SK-N-SH (cell line): ENCODE results near the gene FNDC3B. TPM values are rescaled to one million over a fixed set of nuclear protein-coding genes. Genes with fewer than 3 reads are reported as not detected.

Source experiments
- CTCF ChIA-PET: fragments of 300-600, 350-600 bp; formaldehyde crosslinking; extraction: SDS; loops from one replicate; lab custom pipeline; 2021; lab: Yijun Ruan, JAX
- POLR2A ChIA-PET: fragments of 350-600 bp; sonication (Branson Sonifier 250); formaldehyde crosslinking; extraction: SDS; loops from one replicate; lab custom pipeline; 2020; ENCODE audit warnings: antibody characterized with exemption, inconsistent platforms; lab: Yijun Ruan, JAX
- DNase-seq: peaks from one replicate; pipeline ENCODE4 v3.0.0; 2012
- H2AFZ ChIP-seq: fragments of 200-600 bp; sonication (generic); 2 replicates; pipeline ENCODE4 v1.8.1; 2016; ENCODE audit warnings: antibody characterized with exemption, mild to moderate bottlenecking, low read depth
- H3F3A ChIP-seq: fragments of 200-600 bp; sonication (generic); replicated peaks from 2 replicates; pipeline ENCODE3; 2016; ENCODE audit warnings: antibody characterized with exemption, mild to moderate bottlenecking; ENCODE audit not compliant: insufficient read depth
- H3K27ac ChIP-seq, 2 experiments: fragments of 200-500 bp in 1 of 2; fragments of 200-600 bp in 1 of 2; sonication (Bioruptor generic) in 1 of 2; sonication (generic), shearing (Covaris generic) in 1 of 2; 2 replicates each; pipeline versions ENCODE4 v1.5.1 to v1.6.1; 2014 to 2016; ENCODE audit warnings: low read depth in 2 of 2, inconsistent platforms in 1 of 2, low read length in 1 of 2, mild to moderate bottlenecking in 1 of 2, mixed read lengths in 1 of 2
- H3K27me3 ChIP-seq: fragments of 200-600 bp; sonication (generic), shearing (Covaris generic); 2 replicates; pipeline ENCODE4 v1.6.1; 2016; ENCODE audit warnings: mixed run types; ENCODE audit not compliant: insufficient read depth
- H3K36me3 ChIP-seq, 2 experiments: fragments of 200-500 bp in 1 of 2; fragments of 200-600 bp in 1 of 2; sonication (Bioruptor generic) in 1 of 2; sonication (generic) in 1 of 2; replicated peaks in 1 of 2; 2 replicates each; pipeline versions ENCODE3 to v1.5.1; 2014 to 2016; ENCODE audit warnings: low read length in 1 of 2, mild to moderate bottlenecking in 1 of 2; ENCODE audit not compliant: insufficient read depth in 2 of 2, control insufficient read depth in 1 of 2
- H3K4me1 ChIP-seq, 2 experiments: fragments of 200-500 bp in 1 of 2; fragments of 200-600 bp in 1 of 2; sonication (Bioruptor generic) in 1 of 2; sonication (generic), shearing (Covaris generic) in 1 of 2; 2 replicates each; pipeline versions ENCODE4 v1.5.1 to v1.6.1; 2014 to 2016; ENCODE audit warnings: low read depth in 1 of 2, low read length in 1 of 2, mixed run types in 1 of 2; ENCODE audit not compliant: insufficient read depth in 2 of 2, control insufficient read depth in 1 of 2
- H3K4me2 ChIP-seq: fragments of 200-600 bp; sonication (generic), shearing (Covaris generic); 2 replicates; pipeline ENCODE4 v1.6.1; 2017; ENCODE audit warnings: mixed run types
- H3K4me3 ChIP-seq, 2 experiments: fragments of 200-500 bp in 1 of 2; fragments of 200-600 bp in 1 of 2; sonication (Bioruptor generic) in 1 of 2; sonication (generic), shearing (Covaris generic) in 1 of 2; 2 replicates each; pipeline versions ENCODE4 v1.5.1 to v1.8.1; 2014 to 2016; ENCODE audit warnings: low read depth in 2 of 2, inconsistent platforms in 1 of 2, low read length in 1 of 2, mild to moderate bottlenecking in 1 of 2, mixed read lengths in 1 of 2, moderate library complexity in 1 of 2
- H3K79me2 ChIP-seq: fragments of 200-600 bp; sonication (generic); 2 replicates; pipeline ENCODE4 v1.8.1; 2017; ENCODE audit warnings: mild to moderate bottlenecking; ENCODE audit not compliant: insufficient read depth
- H3K9ac ChIP-seq: fragments of 200-600 bp; sonication (generic); 2 replicates; pipeline ENCODE4 v1.6.1; 2017; ENCODE audit warnings: mixed run types
- H3K9me2 ChIP-seq: fragments of 200-600 bp; sonication (generic); 2 replicates; pipeline ENCODE4 v1.6.1; 2017; ENCODE audit warnings: mixed run types
- H3K9me3 ChIP-seq: fragments of 200-600 bp; sonication (generic); 2 replicates; pipeline ENCODE4 v1.6.1; 2017; ENCODE audit warnings: mixed run types, mild to moderate bottlenecking, moderate library complexity
- H4K20me1 ChIP-seq: fragments of 200-600 bp; sonication (generic); 2 replicates; pipeline ENCODE4 v1.6.1; 2017; ENCODE audit warnings: mild to moderate bottlenecking, mixed run types; ENCODE audit not compliant: insufficient read depth
- CHD2 ChIP-seq: fragments of 150-350 bp; IDR thresholded peaks from 2 replicates; pipeline ENCODE4 v1.6.1; 2018; ENCODE audit warnings: low read length; ENCODE audit not compliant: partially characterized antibody
- CTCF ChIP-seq: fragments of 200-600 bp; sonication (generic); IDR thresholded peaks from 2 replicates; pipeline ENCODE4 v1.6.1; 2017; ENCODE audit warnings: antibody characterized with exemption, mild to moderate bottlenecking, moderate library complexity
- FOSL2 ChIP-seq: IDR thresholded peaks from 2 replicates; pipeline ENCODE4 v1.4.0; 2012; ENCODE audit warnings: low read depth, mild to moderate bottlenecking, moderate library complexity, borderline replicate concordance
- GABPA ChIP-seq: IDR thresholded peaks from 2 replicates; pipeline ENCODE4 v1.4.0; 2012; ENCODE audit warnings: low read depth, mild to moderate bottlenecking
- GATA2 ChIP-seq: sonication (generic); formaldehyde crosslinking; IDR thresholded peaks from 2 replicates; pipeline ENCODE4 v1.5.0; 2020; ENCODE audit warnings: mild to moderate bottlenecking, missing genetic modification reagents
- IRF3 ChIP-seq: fragments of 150-350 bp; IDR thresholded peaks from 2 replicates; pipeline ENCODE4 v1.6.1; 2016; ENCODE audit warnings: mild to moderate bottlenecking, low read depth, low read length
- JUND ChIP-seq: IDR thresholded peaks from 2 replicates; pipeline ENCODE4 v1.4.0; 2012
- MAX ChIP-seq: IDR thresholded peaks from 2 replicates; pipeline ENCODE4 v1.4.0; 2012; ENCODE audit warnings: low read depth
- MEF2A ChIP-seq: IDR thresholded peaks from 2 replicates; pipeline ENCODE4 v1.4.0; 2012; ENCODE audit warnings: low read depth, borderline replicate concordance
- NFIC ChIP-seq: IDR thresholded peaks from 2 replicates; pipeline ENCODE4 v1.4.0; 2012; ENCODE audit warnings: borderline replicate concordance
- PBX3 ChIP-seq: IDR thresholded peaks from 2 replicates; pipeline ENCODE4; 2012
- POLR2AphosphoS5 ChIP-seq: IDR thresholded peaks from 2 replicates; pipeline ENCODE4 v1.6.1; 2012; ENCODE audit warnings: low read depth, low read length
- RCOR1 ChIP-seq: fragments of 150-350 bp; IDR thresholded peaks from 2 replicates; pipeline ENCODE4 v1.6.1; 2017; ENCODE audit warnings: antibody characterized with exemption, low read length
- REST ChIP-seq: IDR thresholded peaks from 2 replicates; pipeline ENCODE4 v1.6.1; 2012; ENCODE audit warnings: mild to moderate bottlenecking, low read depth, low read length, moderate library complexity
- RFX5 ChIP-seq: IDR thresholded peaks from 2 replicates; pipeline ENCODE4 v1.6.1; 2012; ENCODE audit warnings: mild to moderate bottlenecking, improper control_type of control experiment, low read length
- SMC3 ChIP-seq: IDR thresholded peaks from 2 replicates; pipeline ENCODE4 v1.6.1; 2012; ENCODE audit warnings: low read depth, low read length, improper control_type of control experiment
- TCF12 ChIP-seq: IDR thresholded peaks from 2 replicates; pipeline ENCODE4 v1.4.0; 2012
- USF1 ChIP-seq: IDR thresholded peaks from 2 replicates; pipeline ENCODE4 v1.4.0; 2012; ENCODE audit warnings: low read depth, borderline replicate concordance
- USF2 ChIP-seq: fragments of 150-350 bp; IDR thresholded peaks from 2 replicates; pipeline ENCODE4 v1.6.1; 2017; ENCODE audit warnings: antibody characterized with exemption, low read length, low read depth, borderline replicate concordance
- YY1 ChIP-seq: IDR thresholded peaks from 2 replicates; pipeline ENCODE4 v1.4.0; 2012; ENCODE audit warnings: low read depth, mild to moderate bottlenecking
- WGBS: methylation state at CpG from one replicate; pipeline ENCODE4 v1.1.6; 2017; ENCODE audit warnings: low lambda C conversion rate; 5-methylcytosine and 5-hydroxymethylcytosine counted together
- polyA plus RNA-seq, 3 experiments: library from polyadenylated mRNA; depleted of rRNA; stranded (reverse); fragments of >200 nt; gene quantifications; 2 replicates each; pipeline ENCODE4 v1.2.3, GENCODE V29; 2012

FNDC3B gene
- polyA plus RNA-seq, 1 of the 3 experiments (the other 2 are of a cell fraction) = 10.4 TPM

GRCh38 chr3:172271386-172271976 is 232.1 kb downstream of the FNDC3B start:
- Histone ChIP-seq H3K9me2 (no peaks in the 10 kb centered on the region), H3K9me3 (no peaks in the 10 kb centered on the region), H3K9ac (no peak overlapping the region)
- DNase-seq = no peak
- POLR2A ChIA-PET = no interaction called here
- TF ChIP-seq YY1 (no peak), MEF2A (no peak), NFIC (no peak), REST (no peak), TCF12 (no peak), RFX5 (no peak), RCOR1 (no peak), IRF3 (no peak), GABPA (no peak), USF1 (no peak), POLR2AphosphoS5 (no peak), PBX3 (no peak), JUND (no peak), SMC3 (no peak), CHD2 (no peak), GATA2 (CRISPR knock-in tag) (no peak), FOSL2 (no peak), CTCF (no peak), USF2 (no peak), MAX (no peak)
- TF ChIP-seq, all 33 proteins: peak for 0
- H3K4me1 ChIP-seq = no peaks in the 10 kb centered on the region; a peak in 2 of 4 replicates
- no peak overlapping the region for H3K27ac ChIP-seq
- peaks cover 67% of the 10 kb centered on the region for H3K79me2 ChIP-seq
- CTCF ChIA-PET = no interaction called here
- H2AFZ ChIP-seq = no peak overlapping the region
- H3K27me3 ChIP-seq = no peaks in the 10 kb centered on the region
- no peak overlapping the region for H3K4me3 ChIP-seq
- 97% methylated on average over 9 of the region's 9 CpGs for WGBS
- H3F3A ChIP-seq = peaks cover 4% of the 10 kb centered on the region
- H4K20me1 ChIP-seq = peaks cover 8% of the 10 kb centered on the region; the same call in 1 of the 2 replicates
- no peak overlapping the region for H3K4me2 ChIP-seq
- H3K36me3 ChIP-seq = peaks cover 17 to 50% of the 10 kb centered on the region in 2 experiments
